ENCODE data around the gene SULT1A2.
"Not testable (repeated sequence)": the region's sequence is repeated elsewhere in the genome, so short reads cannot be mapped to it uniquely, and the experiment has no call there.

GRCh38 chr16:28636093-28636823 is 39.4 kb upstream of the SULT1A2 start:
- TF ChIP-seq EZH2 (IDR thresholded peaks at IDR 0.05; ENCODE audit: low read length, unreplicated experiment); CTCF (conservative IDR thresholded peaks at IDR 0.05; ENCODE audit: low read depth, low read length); EZH2phosphoT487 (IDR thresholded peaks at IDR 0.05; ENCODE audit: borderline replicate concordance, low read length): not testable (repeated sequence)

All from PC-3 (cell line).